Measurements from ENCODE around the gene GALM.

The GALM gene

GRCh38 chr2:38765551-38765950 lies 99.6 kb downstream of the GALM start:
- DNase-seq (ENCODE audit: low spot score), result no peak

GRCh38 chr2:38771632-38772031 lies 105.7 kb downstream of the GALM start:
- DNase-seq (ENCODE audit: low spot score), result no peak

- DNase-seq (ENCODE audit: low spot score), result no peak
Measured at GRCh38 chr2:38775097-38775920, 109.4 kb downstream of the GALM start.

GRCh38 chr2:38775921-38776225 lies 110.0 kb downstream of the GALM start:
- DNase-seq (ENCODE audit: low spot score), result no peak

GRCh38 chr2:38776531-38776930 lies 110.6 kb downstream of the GALM start:
- DNase-seq (ENCODE audit: low spot score), result no peak

GRCh38 chr2:38778687-38779082 lies 112.8 kb downstream of the GALM start:
- no peak for DNase-seq (ENCODE audit: low spot score)

- no peak for DNase-seq (ENCODE audit: low spot score)
Measured at GRCh38 chr2:38783586-38783985, 117.7 kb downstream of the GALM start.
